ENCODE results near the gene APBA2. TPM values are rescaled to one million over a fixed set of nuclear protein-coding genes. Genes with fewer than 3 reads are reported as not detected.

Gene APBA2
- total and polyA plus RNA-seq, 7 donors: 0.46 to 10.7 (median 1.5) TPM

DNA sequence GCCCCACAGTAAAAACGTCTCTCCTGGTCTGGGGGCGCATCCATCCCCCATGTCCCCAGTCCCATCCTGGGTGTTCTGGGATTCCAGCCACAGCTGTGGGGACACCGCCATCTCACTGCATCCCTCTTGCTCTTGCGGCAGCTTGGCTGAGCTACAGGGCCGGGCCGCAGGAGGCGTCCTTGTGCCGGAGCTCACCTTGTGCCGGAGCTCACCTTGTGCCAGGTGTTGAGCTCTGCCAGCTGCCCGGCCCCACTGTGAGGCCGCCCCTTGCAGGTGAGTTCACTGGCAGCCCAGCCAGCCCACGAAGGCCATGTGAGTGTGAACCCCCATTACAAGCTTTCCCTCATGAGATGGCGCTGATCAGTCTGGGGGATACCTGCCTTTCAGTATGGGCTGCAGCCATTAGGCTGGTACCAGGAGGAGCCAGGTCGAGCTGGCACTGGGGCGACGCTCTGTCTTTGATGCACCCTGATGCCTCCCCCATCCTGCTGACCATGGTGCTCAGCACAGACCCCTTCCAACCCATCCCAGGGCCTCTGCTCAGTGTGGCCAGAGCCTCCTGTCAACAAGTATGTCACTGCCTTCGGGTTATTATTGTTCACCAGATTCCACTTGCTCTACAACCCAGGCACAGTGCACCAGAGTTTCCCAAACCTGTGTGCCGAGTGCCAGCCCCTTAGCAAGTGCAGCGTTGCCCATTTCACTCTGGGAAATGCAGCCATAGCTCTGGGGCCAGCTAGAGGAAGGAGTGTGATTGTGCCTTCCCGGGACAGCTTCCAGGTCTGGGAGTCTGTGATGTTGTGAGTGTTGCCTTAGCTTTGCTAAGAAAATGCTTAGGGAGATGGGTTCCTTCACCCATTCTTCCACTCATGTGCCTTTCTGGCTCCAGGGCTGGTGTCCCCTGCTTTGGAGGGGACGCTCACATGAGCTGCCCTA is 105.7 kb downstream of the APBA2 start:
- TF ChIP-seq, protein P1, sequence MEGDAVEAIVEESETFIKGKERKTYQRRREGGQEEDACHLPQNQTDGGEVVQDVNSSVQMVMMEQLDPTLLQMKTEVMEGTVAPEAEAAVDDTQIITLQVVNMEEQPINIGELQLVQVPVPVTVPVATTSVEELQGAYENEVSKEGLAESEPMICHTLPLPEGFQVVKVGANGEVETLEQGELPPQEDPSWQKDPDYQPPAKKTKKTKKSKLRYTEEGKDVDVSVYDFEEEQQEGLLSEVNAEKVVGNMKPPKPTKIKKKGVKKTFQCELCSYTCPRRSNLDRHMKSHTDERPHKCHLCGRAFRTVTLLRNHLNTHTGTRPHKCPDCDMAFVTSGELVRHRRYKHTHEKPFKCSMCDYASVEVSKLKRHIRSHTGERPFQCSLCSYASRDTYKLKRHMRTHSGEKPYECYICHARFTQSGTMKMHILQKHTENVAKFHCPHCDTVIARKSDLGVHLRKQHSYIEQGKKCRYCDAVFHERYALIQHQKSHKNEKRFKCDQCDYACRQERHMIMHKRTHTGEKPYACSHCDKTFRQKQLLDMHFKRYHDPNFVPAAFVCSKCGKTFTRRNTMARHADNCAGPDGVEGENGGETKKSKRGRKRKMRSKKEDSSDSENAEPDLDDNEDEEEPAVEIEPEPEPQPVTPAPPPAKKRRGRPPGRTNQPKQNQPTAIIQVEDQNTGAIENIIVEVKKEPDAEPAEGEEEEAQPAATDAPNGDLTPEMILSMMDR (IDR thresholded peaks at IDR 0.05): no peak
- TF ChIP-seq EP300 (IDR thresholded peaks at IDR 0.05) (no peak), POLR2A (IDR thresholded peaks at IDR 0.05) (no peak), POLR2AphosphoS5 (IDR thresholded peaks at IDR 0.05) (no peak)
- intact Hi-C loops (cut with DNase I): no loop called here
- Histone ChIP-seq H3K27me3 (no peaks in the 10 kb centered on the region), H3K36me3 (no peaks in the 10 kb centered on the region), H3K27ac (no peak overlapping the region), H3K4me1 (peaks cover 0 to 9% (median 2%) of the 10 kb centered on the region in 4 donors), H3K4me3 (no peak overlapping the region), H3K9me3 (no peaks in the 10 kb centered on the region)
- 85 to 89% methylated on average over 21 of the region's 21 CpGs for WGBS, 2 donors
- no peak for DNase-seq

DNA sequence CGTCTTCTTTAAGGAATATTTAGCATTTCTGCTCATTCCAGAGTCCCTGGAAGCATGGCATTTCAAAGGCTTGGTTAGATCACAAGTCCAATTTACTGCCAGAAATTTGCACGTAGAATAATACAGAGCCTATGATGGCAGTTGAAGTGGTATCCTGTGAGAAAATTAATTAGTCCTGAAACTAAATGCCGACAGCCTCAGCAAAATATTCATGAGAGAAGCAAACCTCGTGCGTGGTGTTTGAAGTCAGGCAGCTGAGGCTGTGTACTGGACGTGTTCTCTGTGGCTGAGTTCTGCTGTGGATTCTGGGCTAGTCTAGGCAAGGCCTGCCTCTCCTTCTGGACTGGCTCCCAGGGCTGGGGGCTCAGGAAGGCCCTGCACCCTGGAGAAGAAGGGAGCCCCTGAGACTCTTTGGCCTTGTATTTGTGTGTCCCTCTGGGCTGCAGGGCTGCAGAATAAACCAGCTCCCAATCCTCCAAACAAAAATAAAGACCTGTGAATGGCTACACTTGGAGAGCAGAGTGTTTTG is 106.6 kb downstream of the APBA2 start:
- WGBS, 2 donors: 78 to 86% methylated on average over 6 of the region's 6 CpGs
- no peak for DNase-seq
- no peak for TF ChIP-seq EP300 (IDR thresholded peaks at IDR 0.05)
- TF ChIP-seq POLR2AphosphoS5 (IDR thresholded peaks at IDR 0.05): no peak
- TF ChIP-seq, protein P1 (IDR thresholded peaks at IDR 0.05): no peak
- TF ChIP-seq POLR2A (IDR thresholded peaks at IDR 0.05): no peak
- intact Hi-C loops (cut with DNase I): no loop called here
- Histone ChIP-seq H3K9me3 (no peaks in the 10 kb centered on the region), H3K4me1 (peaks cover 0 to 9% (median 2%) of the 10 kb centered on the region in 4 donors), H3K4me3 (no peak overlapping the region), H3K27ac (peak overlapping the region in 1 of 4 donors; percentile 73), H3K27me3 (no peaks in the 10 kb centered on the region), H3K36me3 (no peaks in the 10 kb centered on the region)

DNA sequence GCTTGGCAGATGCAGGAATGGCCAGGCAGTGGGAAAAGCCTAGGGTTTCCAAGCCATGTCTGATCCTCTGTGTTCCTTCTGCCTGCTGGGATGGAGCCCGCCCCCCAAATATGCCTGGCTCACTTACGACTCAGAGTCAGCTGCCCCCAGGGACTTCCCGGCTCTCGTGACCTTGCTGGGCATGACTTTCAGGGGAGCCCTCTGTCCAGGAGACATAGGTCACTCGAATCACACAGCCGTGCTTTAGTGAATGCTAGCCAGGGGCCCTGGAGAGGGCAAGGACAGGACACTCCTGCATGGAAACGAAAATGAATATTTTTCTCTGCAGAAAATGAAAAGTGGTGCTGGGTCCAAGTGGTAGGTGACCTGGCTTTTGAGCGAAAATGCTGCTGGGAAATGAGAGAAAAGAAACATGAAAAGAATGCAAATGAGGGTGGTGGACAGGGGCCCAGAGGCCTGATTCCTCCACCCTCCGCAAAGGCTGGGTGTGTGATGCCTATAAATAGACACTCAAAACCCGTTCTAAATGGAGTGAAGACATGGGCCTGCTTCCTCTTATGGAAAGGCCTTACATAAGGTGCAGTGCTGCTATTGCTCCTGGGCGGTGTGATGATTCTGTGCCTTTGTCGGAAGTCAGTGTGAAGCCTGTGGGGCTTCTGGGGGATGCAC is 107.4 kb downstream of the APBA2 start:
- Histone ChIP-seq H3K9me3 (no peaks in the 10 kb centered on the region), H3K4me1 (peaks cover 0 to 9% (median 2%) of the 10 kb centered on the region in 4 donors), H3K27me3 (no peaks in the 10 kb centered on the region), H3K4me3 (no peak overlapping the region), H3K27ac (peak overlapping the region in 1 of 4 donors; percentile 73), H3K36me3 (no peaks in the 10 kb centered on the region)
- TF ChIP-seq, protein P1 (IDR thresholded peaks at IDR 0.05): no peak
- no peak for TF ChIP-seq EP300 (IDR thresholded peaks at IDR 0.05)
- TF ChIP-seq POLR2A (IDR thresholded peaks at IDR 0.05): no peak
- TF ChIP-seq POLR2AphosphoS5 (IDR thresholded peaks at IDR 0.05): no peak
- no peak for DNase-seq
- intact Hi-C loops (cut with DNase I): no loop called here
- WGBS, 2 donors: 58 to 75% methylated on average over 12 of the region's 12 CpGs

DNA sequence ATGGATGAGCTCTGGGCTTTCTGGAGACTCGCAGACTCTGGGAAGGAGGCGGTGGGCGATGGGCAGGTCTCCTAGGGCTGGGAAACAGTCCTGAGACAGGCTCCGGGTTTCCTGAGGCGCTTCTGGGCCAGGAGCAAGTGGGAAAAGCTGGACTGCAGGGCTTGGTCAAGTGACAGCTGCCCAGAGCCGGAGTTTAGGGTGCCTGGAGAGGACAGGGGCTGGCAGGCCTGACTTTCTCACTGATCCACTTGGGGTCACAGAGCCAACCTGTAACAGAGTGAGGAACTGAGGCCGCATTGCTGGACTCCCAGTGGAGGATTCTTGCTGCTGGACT is 107.9 kb downstream of the APBA2 start:
- H3K4me1 ChIP-seq: peaks cover 0 to 9% (median 2%) of the 10 kb centered on the region in 4 donors
- no peaks in the 10 kb centered on the region for H3K36me3 ChIP-seq
- H3K27me3 ChIP-seq: no peaks in the 10 kb centered on the region
- no peak overlapping the region for H3K4me3 ChIP-seq
- no peak for DNase-seq
- no peaks in the 10 kb centered on the region for H3K9me3 ChIP-seq
- peak overlapping the region in 1 of 4 donors; percentile 73 for H3K27ac ChIP-seq
- intact Hi-C loops (cut with DNase I): no loop called here
- WGBS, 2 donors: 81 to 88% methylated on average over 7 of the region's 7 CpGs
- TF ChIP-seq POLR2A (IDR thresholded peaks at IDR 0.05) (no peak), EP300 (IDR thresholded peaks at IDR 0.05) (no peak), POLR2AphosphoS5 (IDR thresholded peaks at IDR 0.05) (no peak)
- TF ChIP-seq, protein P1 (IDR thresholded peaks at IDR 0.05): no peak

Measured in sigmoid colon (tissue), 7 donors.